BJ (cell line): Measurements from ENCODE around the gene KIF26B. TPM values are rescaled to one million over a fixed set of nuclear protein-coding genes. Genes with fewer than 3 reads are reported as not detected.
"Not testable (repeated sequence)": the region's sequence is repeated elsewhere in the genome, so short reads cannot be mapped to it uniquely, and the experiment has no call there.

Experiments used
- CTCF ChIA-PET: fragments of 350-600 bp; formaldehyde crosslinking; extraction: SDS; loops from one replicate; lab custom pipeline; 2021; ENCODE audit warnings: antibody characterized with exemption, inconsistent platforms; lab: Yijun Ruan, JAX
- POLR2A ChIA-PET: fragments of 300-600 bp; sonication (Branson Sonifier 250); formaldehyde crosslinking; extraction: SDS; loops from one replicate; lab custom pipeline; 2021; ENCODE audit warnings: antibody characterized with exemption; lab: Charles Lee
- DNase-seq: peaks from one replicate; pipeline ENCODE4 v3.0.0-alpha.2; 2011; ENCODE audit warnings: low read depth
- H3K27me3 ChIP-seq: 2 replicates; pipeline ENCODE4 v1.6.0; 2011; ENCODE audit warnings: low read length; ENCODE audit not compliant: control insufficient read depth, insufficient read depth
- H3K36me3 ChIP-seq: 2 replicates; pipeline ENCODE4 v1.5.1; 2011; ENCODE audit warnings: low read length; ENCODE audit not compliant: control insufficient read depth, insufficient read depth
- H3K4me3 ChIP-seq: 2 replicates; pipeline ENCODE4 v1.5.1; 2011; ENCODE audit warnings: low read depth, mild to moderate bottlenecking, control low read depth, low read length
- polyA plus RNA-seq: library from polyadenylated mRNA; depleted of rRNA; stranded (reverse); fragments of >200 nt; gene quantifications from 2 replicates; pipeline ENCODE4 v1.2.3, GENCODE V29; 2011
- TF ChIP-seq, protein P1 (sequence below): IDR thresholded peaks from 2 replicates; pipeline ENCODE4 v1.5.1; 2011; ENCODE audit warnings: low read depth, mild to moderate bottlenecking, control low read depth, inconsistent platforms, low read length, moderate library complexity; ENCODE audit not compliant: insufficient read depth

Gene KIF26B
- polyA plus RNA-seq, 1 experiment, result 2.8 TPM

DNA sequence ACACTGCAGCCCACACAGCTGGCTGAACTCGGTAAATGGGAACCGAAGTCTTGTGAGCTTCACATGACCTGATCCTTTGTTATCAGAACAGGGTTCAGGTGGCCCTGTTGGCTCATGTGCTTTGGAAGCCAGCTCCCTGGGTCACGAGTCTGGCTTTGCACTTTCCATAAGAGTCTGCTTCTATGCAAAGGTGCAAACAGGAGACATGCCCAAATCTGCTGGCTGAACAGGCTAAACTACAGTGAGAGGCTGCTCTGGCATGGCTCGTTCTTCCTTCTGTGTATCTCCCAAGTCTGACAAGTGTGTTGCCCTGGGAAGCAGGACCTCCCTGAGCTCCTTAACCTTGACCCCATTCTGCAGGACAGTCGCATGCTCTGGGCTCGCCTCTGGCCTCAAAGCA, 549.6 kb downstream of the KIF26B start:
- no peaks in the 10 kb centered on the region for H3K27me3 ChIP-seq
- no peak overlapping the region for H3K4me3 ChIP-seq
- peaks cover 3% of the 10 kb centered on the region for H3K36me3 ChIP-seq
- TF ChIP-seq, protein P1, sequence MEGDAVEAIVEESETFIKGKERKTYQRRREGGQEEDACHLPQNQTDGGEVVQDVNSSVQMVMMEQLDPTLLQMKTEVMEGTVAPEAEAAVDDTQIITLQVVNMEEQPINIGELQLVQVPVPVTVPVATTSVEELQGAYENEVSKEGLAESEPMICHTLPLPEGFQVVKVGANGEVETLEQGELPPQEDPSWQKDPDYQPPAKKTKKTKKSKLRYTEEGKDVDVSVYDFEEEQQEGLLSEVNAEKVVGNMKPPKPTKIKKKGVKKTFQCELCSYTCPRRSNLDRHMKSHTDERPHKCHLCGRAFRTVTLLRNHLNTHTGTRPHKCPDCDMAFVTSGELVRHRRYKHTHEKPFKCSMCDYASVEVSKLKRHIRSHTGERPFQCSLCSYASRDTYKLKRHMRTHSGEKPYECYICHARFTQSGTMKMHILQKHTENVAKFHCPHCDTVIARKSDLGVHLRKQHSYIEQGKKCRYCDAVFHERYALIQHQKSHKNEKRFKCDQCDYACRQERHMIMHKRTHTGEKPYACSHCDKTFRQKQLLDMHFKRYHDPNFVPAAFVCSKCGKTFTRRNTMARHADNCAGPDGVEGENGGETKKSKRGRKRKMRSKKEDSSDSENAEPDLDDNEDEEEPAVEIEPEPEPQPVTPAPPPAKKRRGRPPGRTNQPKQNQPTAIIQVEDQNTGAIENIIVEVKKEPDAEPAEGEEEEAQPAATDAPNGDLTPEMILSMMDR, result no peak
- DNase-seq, result no peak
- ChIA-PET CTCF (interaction anchor here (1.1 kb wide), 1 partner anchor 10 kb away, joined by 3 read pairs; no protein-coding TSS in a partner anchor), POLR2A (no interaction called here)

DNA sequence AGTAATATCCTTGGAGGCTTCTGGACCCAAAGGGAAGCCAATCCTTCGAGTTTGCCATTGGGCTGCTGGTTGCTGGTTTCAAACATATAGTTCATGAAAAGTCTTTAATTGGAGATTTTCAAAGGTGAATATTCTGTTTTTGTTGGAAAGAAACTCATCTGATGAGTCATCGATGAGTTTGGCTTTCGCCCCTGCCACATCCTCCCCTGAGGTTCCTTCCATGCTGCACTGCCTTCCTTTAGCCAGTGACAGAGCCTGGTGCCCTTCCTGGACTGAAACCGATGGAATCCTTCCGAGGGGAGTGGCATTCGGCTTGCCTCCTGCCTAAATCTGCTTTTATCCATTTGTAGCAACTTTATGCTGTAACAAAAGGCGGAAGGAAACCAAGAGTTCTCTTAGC, 550.0 kb downstream of the KIF26B start:
- ChIA-PET CTCF (no interaction called here), POLR2A (no interaction called here)
- TF ChIP-seq, protein P1, result no peak
- Histone ChIP-seq H3K4me3 (no peak overlapping the region), H3K36me3 (peaks cover 3% of the 10 kb centered on the region), H3K27me3 (no peaks in the 10 kb centered on the region)
- no peak for DNase-seq

DNA sequence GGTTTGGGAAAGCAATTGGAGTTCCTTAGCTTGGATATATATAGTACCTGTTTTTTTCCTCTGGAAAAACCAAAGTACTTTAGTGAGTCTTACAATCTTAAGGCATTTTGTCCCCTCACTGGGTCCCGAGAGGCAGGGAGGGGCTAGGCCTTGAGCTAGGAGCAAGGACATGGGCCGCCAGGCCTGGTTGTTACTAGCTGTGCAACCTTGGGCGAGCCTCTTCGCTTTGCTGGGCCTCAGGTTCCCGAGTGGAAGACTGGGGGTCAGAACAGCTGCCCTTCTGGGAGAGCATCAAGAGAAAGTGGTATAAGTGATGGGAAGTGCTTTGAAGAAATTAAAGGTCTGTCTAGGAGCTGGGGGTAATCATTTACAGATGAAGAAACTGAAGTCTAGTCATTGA, 553.2 kb downstream of the KIF26B start:
- CTCF ChIA-PET, result no interaction called here
- TF ChIP-seq, protein P1, result no peak
- POLR2A ChIA-PET, result no interaction called here

DNA sequence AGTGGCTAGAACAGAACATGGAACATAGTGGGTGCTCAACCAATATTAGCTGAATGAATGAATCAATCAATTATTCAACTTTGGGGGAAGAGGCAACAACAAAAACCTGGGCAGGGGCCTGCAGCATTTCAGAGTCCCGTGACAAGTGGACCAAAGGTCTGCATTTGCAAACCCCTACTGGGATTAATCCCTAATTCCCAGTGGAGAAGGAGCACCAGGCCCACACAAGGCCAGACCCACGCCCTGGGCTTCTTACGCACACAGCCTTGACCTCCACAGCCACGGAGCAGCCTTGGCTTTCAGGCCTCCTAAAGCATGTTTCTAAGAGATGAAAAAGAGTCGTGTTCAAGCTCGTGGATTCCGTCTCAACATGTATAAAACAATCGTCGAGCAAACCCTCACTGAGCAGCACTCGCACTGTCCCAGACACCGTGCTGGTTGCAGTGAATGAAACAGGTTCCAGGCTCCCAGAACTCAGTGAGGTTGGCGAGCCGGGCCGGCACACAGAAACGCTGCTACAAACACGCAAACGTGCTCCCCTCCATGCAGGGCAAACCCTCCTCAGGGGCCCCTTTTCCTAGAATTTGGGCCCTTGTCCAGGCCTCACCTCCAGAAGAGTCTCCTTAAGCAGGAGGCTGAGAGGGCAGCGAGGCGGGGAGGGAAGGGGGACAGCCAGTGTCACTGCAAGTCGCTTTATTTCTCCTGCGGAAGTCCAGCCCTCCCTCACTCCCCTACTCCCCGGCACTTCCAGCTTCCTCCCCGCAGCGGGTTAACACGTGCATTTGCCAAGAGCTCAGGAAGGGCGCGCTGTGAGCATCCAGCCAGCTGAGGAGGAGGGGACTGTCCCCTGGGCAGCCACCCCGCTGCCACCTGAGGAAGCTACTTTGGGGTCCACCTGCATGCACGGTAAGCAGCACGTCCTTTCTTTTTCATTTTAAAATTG, 556.4 kb downstream of the KIF26B start:
- Histone ChIP-seq H3K36me3 (no peaks in the 10 kb centered on the region; the same call in 1 of the 2 replicates), H3K4me3 (no peak overlapping the region), H3K27me3 (peaks cover 1% of the 10 kb centered on the region; the same call in 1 of the 2 replicates)
- TF ChIP-seq, protein P1, result no peak
- ChIA-PET CTCF (interaction anchor here (1.1 kb wide), 1 partner anchor 40 kb away, joined by 4 read pairs; no protein-coding TSS in a partner anchor), POLR2A (no interaction called here)
- DNase-seq, result no peak

More for the DNA sequence above, 553.2 kb downstream of the KIF26B start:
- Histone ChIP-seq H3K27me3 (peaks cover 1% of the 10 kb centered on the region; the same call in 1 of the 2 replicates), H3K4me3 (no peak overlapping the region), H3K36me3 (peaks cover 1% of the 10 kb centered on the region; the same call in 1 of the 2 replicates)
- DNase-seq, result no peak

DNA sequence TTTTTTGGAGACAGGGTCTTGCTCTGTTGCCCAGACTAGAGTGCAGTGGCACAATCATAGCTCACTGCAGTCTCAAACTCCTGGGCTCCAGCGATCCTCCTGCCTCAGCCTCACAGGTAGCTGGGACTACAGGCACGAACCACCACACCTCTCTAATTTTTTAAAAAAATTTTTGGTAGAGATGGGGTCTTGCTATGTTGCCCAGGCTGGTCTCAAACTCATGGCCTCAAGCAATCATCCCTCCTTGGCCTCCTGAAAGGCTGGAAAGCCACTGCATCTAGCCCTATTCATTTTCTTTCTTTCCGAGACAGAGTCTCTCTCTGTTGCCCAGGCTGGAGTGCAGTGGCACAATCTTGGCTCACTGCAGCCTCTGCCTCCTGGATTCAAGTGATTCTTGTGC, 559.2 kb downstream of the KIF26B start:
- H3K4me3 ChIP-seq, POLR2A ChIA-PET, H3K36me3 ChIP-seq, DNase-seq, H3K27me3 ChIP-seq: not testable (repeated sequence)
- CTCF ChIA-PET, result interaction anchor here (1.2 kb wide), 1 partner anchor 10 kb away, joined by 3 read pairs; no protein-coding TSS in a partner anchor
